ENCODE measurements around the gene COX8C.

- TF ChIP-seq RAD21 (IDR thresholded peaks at IDR 0.05) (peak in 1 of 2 donors; percentile 22), TAF1 (conservative IDR thresholded peaks at IDR 0.05) (no peak), YY1 (IDR thresholded peaks at IDR 0.05) (peak; percentile 87), JUND (IDR thresholded peaks at IDR 0.05) (no peak), CTCF (IDR thresholded peaks at IDR 0.05; ENCODE audit: low read depth, low read length, missing input control) (peak; percentile 25)
Observed at GRCh38 chr14:93332853-93333630, 13.9 kb upstream of the COX8C start, which contains the start of gene BTBD7.

All from liver (tissue), 3 donors.